Bronchial epithelial cell (primary cell): Measurements from ENCODE around the gene WDR36. TPM values are rescaled to one million over a fixed set of nuclear protein-coding genes. Genes with fewer than 3 reads are reported as not detected.

Experiments
- DNase-seq: peaks from one replicate; pipeline ENCODE4 v3.0.0-alpha.2; 2010; ENCODE audit warnings: low read depth
- FAIRE-seq: peaks from 2 replicates; lab custom pipeline; 2011; peaks lifted over from hg19 to GRCh38; lab: Jason Lieb, UNC
- H3K27me3 ChIP-seq: 2 replicates; pipeline ENCODE4 v1.5.1; 2011; ENCODE audit warnings: low read length; ENCODE audit not compliant: control insufficient read depth, insufficient read depth
- H3K36me3 ChIP-seq: 2 replicates; pipeline ENCODE4 v1.5.1; 2011; ENCODE audit warnings: low read length; ENCODE audit not compliant: control insufficient read depth, insufficient read depth
- H3K4me3 ChIP-seq: 2 replicates; pipeline ENCODE4 v1.5.1; 2011; ENCODE audit warnings: mild to moderate bottlenecking, low read depth, low read length, control low read depth
- total RNA-seq: library from RNA; depleted of rRNA; stranded (reverse); fragments of >200 nt; gene quantifications from 2 replicates; pipeline ENCODE4 v1.2.1, GENCODE V29; 2014
- TF ChIP-seq, protein P1 (sequence below): IDR thresholded peaks from 2 replicates; pipeline ENCODE4 v1.5.1; 2011; ENCODE audit warnings: mild to moderate bottlenecking, moderate library complexity, low read length, control low read depth, inconsistent platforms; ENCODE audit not compliant: insufficient read depth, severe bottlenecking

WDR36 gene
- total RNA-seq, 1 donor from 2014 or later: 55.3 TPM

DNA sequence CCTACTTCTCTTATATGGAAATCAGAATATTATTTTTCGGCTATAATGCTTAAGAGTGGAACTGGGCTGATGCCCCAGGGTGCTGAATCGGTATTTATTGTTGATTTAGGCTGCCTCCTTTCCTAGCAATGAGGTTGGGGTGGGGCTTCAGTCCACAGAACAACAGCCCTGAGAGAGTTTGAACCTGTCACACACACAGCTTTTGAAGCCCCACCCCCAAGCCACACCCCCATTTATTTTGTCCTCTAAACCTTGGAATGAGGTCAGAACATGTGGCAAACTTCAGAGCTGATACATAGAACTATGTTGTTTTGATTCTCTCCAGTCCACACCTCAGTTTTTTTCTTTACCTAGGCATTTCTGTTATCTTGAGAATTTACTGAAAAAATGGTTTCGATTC is 80.4 kb downstream of the WDR36 start:
- FAIRE-seq: no peak
- H3K27me3 ChIP-seq: no peaks in the 10 kb centered on the region

DNA sequence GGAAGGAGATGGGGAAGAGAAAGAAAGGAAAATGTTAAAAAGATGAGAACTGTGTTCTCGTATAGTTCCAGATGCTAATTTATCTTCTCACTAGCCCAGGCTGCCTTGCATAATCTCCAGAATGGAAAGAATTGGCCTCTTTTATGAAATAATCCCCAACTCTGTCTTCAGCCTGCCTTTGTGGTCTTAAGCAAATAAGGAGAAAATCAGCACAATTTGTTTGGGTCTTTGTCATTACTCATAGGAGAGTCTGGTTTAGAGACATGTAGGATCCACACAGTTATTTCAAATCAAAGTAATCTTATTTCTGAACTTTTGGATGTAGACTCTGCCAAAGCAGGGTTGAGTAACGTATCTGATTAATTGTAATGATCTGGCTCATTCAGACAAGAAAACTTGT is 81.3 kb downstream of the WDR36 start:
- TF ChIP-seq, protein P1, sequence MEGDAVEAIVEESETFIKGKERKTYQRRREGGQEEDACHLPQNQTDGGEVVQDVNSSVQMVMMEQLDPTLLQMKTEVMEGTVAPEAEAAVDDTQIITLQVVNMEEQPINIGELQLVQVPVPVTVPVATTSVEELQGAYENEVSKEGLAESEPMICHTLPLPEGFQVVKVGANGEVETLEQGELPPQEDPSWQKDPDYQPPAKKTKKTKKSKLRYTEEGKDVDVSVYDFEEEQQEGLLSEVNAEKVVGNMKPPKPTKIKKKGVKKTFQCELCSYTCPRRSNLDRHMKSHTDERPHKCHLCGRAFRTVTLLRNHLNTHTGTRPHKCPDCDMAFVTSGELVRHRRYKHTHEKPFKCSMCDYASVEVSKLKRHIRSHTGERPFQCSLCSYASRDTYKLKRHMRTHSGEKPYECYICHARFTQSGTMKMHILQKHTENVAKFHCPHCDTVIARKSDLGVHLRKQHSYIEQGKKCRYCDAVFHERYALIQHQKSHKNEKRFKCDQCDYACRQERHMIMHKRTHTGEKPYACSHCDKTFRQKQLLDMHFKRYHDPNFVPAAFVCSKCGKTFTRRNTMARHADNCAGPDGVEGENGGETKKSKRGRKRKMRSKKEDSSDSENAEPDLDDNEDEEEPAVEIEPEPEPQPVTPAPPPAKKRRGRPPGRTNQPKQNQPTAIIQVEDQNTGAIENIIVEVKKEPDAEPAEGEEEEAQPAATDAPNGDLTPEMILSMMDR: no peak
- DNase-seq (no peak), FAIRE-seq (no peak)
- Histone ChIP-seq H3K4me3 (no peak overlapping the region), H3K27me3 (no peaks in the 10 kb centered on the region), H3K36me3 (no peaks in the 10 kb centered on the region)

More for the DNA sequence above, 80.4 kb downstream of the WDR36 start:
- Histone ChIP-seq H3K4me3 (no peak overlapping the region), H3K36me3 (no peaks in the 10 kb centered on the region)
- peak; percentile 8 for DNase-seq
- TF ChIP-seq, protein P1: no peak

Other genes starting within 250 kb of the WDR36 start
- 0.79 and 2.0 TPM in 2 replicates for gene TSLP, start 20.6 kb upstream of the WDR36 start, total RNA-seq
- 0.26 TPM in 1 of 2 replicates, not detected in the other for gene CAMK4, start 132.0 kb downstream of the WDR36 start, total RNA-seq